ENCODE measurements around the gene GPATCH1. TPM values are rescaled to one million over a fixed set of nuclear protein-coding genes. Genes with fewer than 3 reads are reported as not detected.
"Not testable (repeated sequence)": the region's sequence is repeated elsewhere in the genome, so short reads cannot be mapped to it uniquely, and the experiment has no call there.

Gene GPATCH1
- total RNA-seq, 4 donors from 2014 or later: under 0.01 to 13.1 (median 7.4) TPM

GRCh38 chr19:33150852-33151518 is 70.0 kb downstream of the GPATCH1 start:
- Histone ChIP-seq H3K4me1 (no peaks in the 10 kb centered on the region), H3K4me3 (no peak overlapping the region), H3K27me3 (no peaks in the 10 kb centered on the region), H3K9me3 (no peaks in the 10 kb centered on the region), H3K27ac (no peak overlapping the region), H3K36me3 (no peaks in the 10 kb centered on the region)
- TF ChIP-seq, protein P1, sequence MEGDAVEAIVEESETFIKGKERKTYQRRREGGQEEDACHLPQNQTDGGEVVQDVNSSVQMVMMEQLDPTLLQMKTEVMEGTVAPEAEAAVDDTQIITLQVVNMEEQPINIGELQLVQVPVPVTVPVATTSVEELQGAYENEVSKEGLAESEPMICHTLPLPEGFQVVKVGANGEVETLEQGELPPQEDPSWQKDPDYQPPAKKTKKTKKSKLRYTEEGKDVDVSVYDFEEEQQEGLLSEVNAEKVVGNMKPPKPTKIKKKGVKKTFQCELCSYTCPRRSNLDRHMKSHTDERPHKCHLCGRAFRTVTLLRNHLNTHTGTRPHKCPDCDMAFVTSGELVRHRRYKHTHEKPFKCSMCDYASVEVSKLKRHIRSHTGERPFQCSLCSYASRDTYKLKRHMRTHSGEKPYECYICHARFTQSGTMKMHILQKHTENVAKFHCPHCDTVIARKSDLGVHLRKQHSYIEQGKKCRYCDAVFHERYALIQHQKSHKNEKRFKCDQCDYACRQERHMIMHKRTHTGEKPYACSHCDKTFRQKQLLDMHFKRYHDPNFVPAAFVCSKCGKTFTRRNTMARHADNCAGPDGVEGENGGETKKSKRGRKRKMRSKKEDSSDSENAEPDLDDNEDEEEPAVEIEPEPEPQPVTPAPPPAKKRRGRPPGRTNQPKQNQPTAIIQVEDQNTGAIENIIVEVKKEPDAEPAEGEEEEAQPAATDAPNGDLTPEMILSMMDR (IDR thresholded peaks at IDR 0.05): no peak
- no peak for TF ChIP-seq POLR2A (IDR thresholded peaks at IDR 0.05)
- no peak for DNase-seq
- intact Hi-C loops (cut with DNase I; ENCODE audit: low total_unique reads): no loop called here

DNA sequence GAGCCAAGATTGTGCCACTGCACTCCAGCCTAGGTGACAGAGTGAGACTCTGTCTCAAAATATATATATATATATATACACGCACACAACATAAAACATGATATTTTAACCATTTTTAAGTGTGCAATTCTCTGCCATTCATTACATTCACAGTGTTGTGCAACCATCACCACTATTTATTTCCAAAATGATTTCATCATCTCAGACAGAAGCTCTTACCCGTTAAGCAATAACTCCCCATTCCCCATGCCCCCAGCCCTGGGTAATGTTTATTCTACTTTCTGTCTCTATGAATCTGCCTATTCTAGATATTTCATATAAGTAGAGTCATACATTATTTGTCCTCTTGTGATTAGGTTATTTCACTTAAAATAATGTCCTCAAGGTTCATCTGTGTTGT is 71.2 kb downstream of the GPATCH1 start:
- DNase-seq: no peak

DNA sequence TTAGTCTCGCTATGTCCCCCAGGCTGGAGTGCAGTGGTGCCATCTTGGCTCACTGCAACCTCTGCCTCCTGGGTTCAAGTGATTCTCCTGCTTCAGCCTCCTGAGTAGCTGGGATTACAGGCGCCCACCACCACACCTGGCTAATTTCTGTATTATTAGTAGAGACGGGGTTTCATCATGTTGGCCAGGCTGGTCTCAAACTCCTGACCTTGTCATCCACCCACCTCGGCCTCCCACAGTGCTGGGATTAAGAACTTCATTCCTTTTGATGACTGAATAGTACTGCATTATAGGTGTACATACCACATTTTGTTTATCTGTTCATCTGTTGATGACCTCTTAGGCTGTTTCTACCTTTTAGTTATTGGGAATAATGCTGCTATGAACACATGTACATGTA is 71.6 kb downstream of the GPATCH1 start:
- H3K9me3 ChIP-seq; H3K27ac ChIP-seq; H3K27me3 ChIP-seq; H3K4me1 ChIP-seq; intact Hi-C loops (cut with DNase I; ENCODE audit: low total_unique reads); H3K4me3 ChIP-seq; DNase-seq; H3K36me3 ChIP-seq: not testable (repeated sequence)

More for the DNA sequence above, 71.2 kb downstream of the GPATCH1 start:
- H3K4me3 ChIP-seq: no peak overlapping the region
- no peak overlapping the region for H3K27ac ChIP-seq
- intact Hi-C loops (cut with DNase I; ENCODE audit: low total_unique reads): no loop called here
- no peaks in the 10 kb centered on the region for H3K4me1 ChIP-seq
- no peak for TF ChIP-seq POLR2A (IDR thresholded peaks at IDR 0.05)
- TF ChIP-seq, protein P1 (IDR thresholded peaks at IDR 0.05): no peak
- H3K9me3 ChIP-seq: no peaks in the 10 kb centered on the region
- H3K36me3 ChIP-seq: no peaks in the 10 kb centered on the region
- no peaks in the 10 kb centered on the region for H3K27me3 ChIP-seq

DNA sequence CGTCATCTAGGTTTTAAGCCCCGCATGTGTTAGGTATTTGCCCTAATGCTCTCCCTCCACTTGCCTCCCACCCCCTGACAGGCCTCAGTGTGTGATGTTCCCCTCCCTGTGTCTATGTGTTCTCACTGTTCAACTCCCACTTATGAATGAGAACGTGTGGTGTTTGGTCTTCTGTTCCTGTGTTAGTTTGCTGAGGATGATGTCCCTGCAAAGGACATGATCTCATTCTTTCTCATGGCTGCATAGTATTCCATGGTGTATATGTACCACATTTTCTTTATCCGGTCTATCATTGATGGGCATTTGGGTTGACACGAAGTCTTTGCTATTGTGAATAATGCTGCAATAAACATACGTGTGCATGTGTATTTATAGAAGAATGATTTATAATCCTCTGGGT is 73.3 kb downstream of the GPATCH1 start:
- H3K4me3 ChIP-seq; intact Hi-C loops (cut with DNase I; ENCODE audit: low total_unique reads); DNase-seq: not testable (repeated sequence)

GRCh38 chr19:33156334-33156733 is 75.4 kb downstream of the GPATCH1 start:
- Histone ChIP-seq H3K27me3 (no peaks in the 10 kb centered on the region), H3K27ac (no peak overlapping the region), H3K4me3 (no peak overlapping the region), H3K4me1 (no peaks in the 10 kb centered on the region), H3K9me3 (no peaks in the 10 kb centered on the region), H3K36me3 (no peaks in the 10 kb centered on the region)
- intact Hi-C loops (cut with DNase I; ENCODE audit: low total_unique reads): no loop called here
- TF ChIP-seq, protein P1 (IDR thresholded peaks at IDR 0.05): no peak
- no peak for TF ChIP-seq POLR2A (IDR thresholded peaks at IDR 0.05)
- no peak for DNase-seq

More for the DNA sequence above, 73.3 kb downstream of the GPATCH1 start:
- not testable (repeated sequence) for H3K4me1 ChIP-seq, H3K27me3 ChIP-seq, H3K36me3 ChIP-seq, H3K9me3 ChIP-seq, H3K27ac ChIP-seq

GRCh38 chr19:33157906-33158305 is 76.9 kb downstream of the GPATCH1 start:
- H3K36me3 ChIP-seq: no peaks in the 10 kb centered on the region
- DNase-seq: no peak
- H3K4me3 ChIP-seq: no peak overlapping the region
- intact Hi-C loops (cut with DNase I; ENCODE audit: low total_unique reads): no loop called here
- H3K4me1 ChIP-seq: no peaks in the 10 kb centered on the region
- TF ChIP-seq POLR2A (IDR thresholded peaks at IDR 0.05): no peak
- TF ChIP-seq, protein P1 (IDR thresholded peaks at IDR 0.05): no peak
- no peak overlapping the region for H3K27ac ChIP-seq
- no peaks in the 10 kb centered on the region for H3K9me3 ChIP-seq
- no peaks in the 10 kb centered on the region for H3K27me3 ChIP-seq

All from uterus (tissue), 4 donors.